Spleen (tissue), 11 donors: ENCODE data around the gene NLK. TPM values are rescaled to one million over a fixed set of nuclear protein-coding genes. Genes with fewer than 3 reads are reported as not detected.
"Not testable (repeated sequence)": the region's sequence is repeated elsewhere in the genome, so short reads cannot be mapped to it uniquely, and the experiment has no call there.

Experiments used
- DNase-seq: peaks from one replicate; pipeline ENCODE4 v3.0.0-alpha.2; 2020
- H3K27ac ChIP-seq, 8 donors: fragments of 200-600 bp; sonication (generic) in 7 of 8; 1 replicate in 4 of 8; 2 replicates in 4 of 8; pipeline versions ENCODE4 v1.5.0 to v1.8.0; 2016 to 2021; ENCODE audit warnings: inconsistent platforms in 4 of 8, mild to moderate bottlenecking in 4 of 8, moderate library complexity in 1 of 8
- H3K27me3 ChIP-seq, 7 donors: fragments of 200-600 bp; sonication (generic) in 6 of 7; replicated peaks in 1 of 7; 1 replicate in 4 of 7; 2 replicates in 3 of 7; pipeline versions ENCODE4 v1.5.0 to v1.8.0; 2016 to 2021; ENCODE audit warnings: inconsistent platforms in 3 of 7, mild to moderate bottlenecking in 1 of 7
- H3K36me3 ChIP-seq, 6 donors: fragments of 200-600 bp; sonication (generic) in 5 of 6; 1 replicate in 4 of 6; 2 replicates in 2 of 6; pipeline versions ENCODE4 v1.5.0 to v1.8.0; 2016 to 2021; ENCODE audit warnings: inconsistent platforms in 2 of 6
- H3K4me1 ChIP-seq, 6 donors: fragments of 200-600 bp; sonication (generic) in 5 of 6; 1 replicate in 3 of 6; 2 replicates in 3 of 6; pipeline versions ENCODE4 v1.5.0 to v1.8.0; 2016 to 2021; ENCODE audit warnings: inconsistent platforms in 3 of 6
- H3K4me3 ChIP-seq, 8 donors: fragments of 200-600 bp; sonication (generic) in 7 of 8; 1 replicate in 4 of 8; 2 replicates in 4 of 8; pipeline versions ENCODE4 v1.5.0 to v1.8.0; 2016 to 2021; ENCODE audit warnings: inconsistent platforms in 4 of 8, mild to moderate bottlenecking in 4 of 8, moderate library complexity in 2 of 8
- H3K9me3 ChIP-seq, 8 donors: fragments of 200-600 bp; sonication (generic) in 7 of 8; 1 replicate in 4 of 8; 2 replicates in 4 of 8; pipeline versions ENCODE4 v1.5.0 to v1.8.0; 2016 to 2021; ENCODE audit warnings: inconsistent platforms in 4 of 8
- POLR2A ChIP-seq, 3 donors: fragments of 450-650 bp; IDR thresholded peaks; one replicate each; pipeline ENCODE4 v1.5.1; 2017; ENCODE audit warnings: antibody characterized with exemption in 3 of 3, mild to moderate bottlenecking in 1 of 3
- POLR2AphosphoS5 ChIP-seq, 3 donors: sonication (generic); formaldehyde crosslinking; IDR thresholded peaks; one replicate each; pipeline ENCODE4 v1.5.1; 2017; ENCODE audit warnings: antibody characterized with exemption in 3 of 3
- WGBS, 5 donors: extraction: QIAGEN DNeasy Blood & Tissue Kit in 3 of 5; methylation state at CpG; one replicate each; pipeline versions ENCODE4 v1.1.5 to v1.1.7; 2013 to 2018; 5-methylcytosine and 5-hydroxymethylcytosine counted together
- intact Hi-C: fragments of 100-400 bp; cut with DNase I; formaldehyde crosslinking; loops from one replicate; pipeline ENCODE4 v1.15.0; 2023; ENCODE audit warnings: low total_unique reads
- polyA plus RNA-seq, 3 donors: library from polyadenylated mRNA; stranded (reverse); fragments of 200-250 nt; gene quantifications; one replicate each; pipeline ENCODE4 v1.2.1, GENCODE V29; 2013
- total RNA-seq, 7 donors: library from RNA; depleted of rRNA in 3 of 7; stranded (reverse); fragments of >200 nt in 3 of 7; fragmentation: NEBNext Ultra II Directional in 4 of 7; extraction: Animal tissue kit (Norgen Biotek cat#: 25700) in 4 of 7; gene quantifications; one replicate each; pipeline versions ENCODE4 v1.1.0 to v1.2.1, GENCODE V29; 2016 to 2021
- TF ChIP-seq, protein P1 (sequence below), 11 experiments: fragments of 200-600 bp in 7 of 11; fragments of 450-650 bp in 4 of 11; sonication (generic) in 4 of 11; IDR thresholded peaks in 8 of 11; conservative IDR thresholded peaks in 3 of 11; 1 replicate in 7 of 11; 2 replicates in 4 of 11; pipeline versions ENCODE4 v1.4.0 to v1.8.0; 2016 to 2021; ENCODE audit warnings: antibody characterized with exemption in 11 of 11, inconsistent platforms in 4 of 11, mild to moderate bottlenecking in 1 of 11
- donor health status: healthy with polysubstance abuse.
- donor health status: DM: no; HTN: no; CAD: no; lungs with moderate emphysema.
- donor health status: DM: no; HTN: no; CAD: no.
- donor health status: Bipolar disorder and iron deficiency.
- donor health status: healthy.
- donor health status: DM: no; HTN: no; CAD: no.
- donor health status: DM: yes; HTN: yes; CAD: no.

The NLK gene
- total and polyA plus RNA-seq, 10 donors, result 12.6 to 49.4 (median 34.3) TPM

DNA sequence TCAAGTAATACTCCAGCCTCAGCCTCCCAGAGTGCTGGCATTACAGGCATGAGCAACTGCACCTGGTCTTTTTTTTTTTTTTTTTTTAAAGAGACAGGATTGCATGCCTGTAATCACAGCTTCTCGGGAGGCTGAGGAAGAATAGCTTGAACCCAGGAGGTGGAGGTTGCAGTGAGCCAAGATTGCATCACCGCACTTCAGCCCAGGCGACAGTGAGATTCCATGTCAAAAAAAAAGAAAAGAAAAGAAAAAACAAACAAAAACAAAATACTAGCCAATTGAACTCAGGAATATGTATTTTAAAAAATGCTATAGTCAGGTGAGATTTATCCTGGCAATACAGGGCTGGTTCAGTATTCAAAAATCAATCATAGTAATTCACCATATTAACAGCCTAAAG, 158.8 kb downstream of the NLK start:
- TF ChIP-seq POLR2A (IDR thresholded peaks at IDR 0.05), result no peak
- TF ChIP-seq, protein P1, sequence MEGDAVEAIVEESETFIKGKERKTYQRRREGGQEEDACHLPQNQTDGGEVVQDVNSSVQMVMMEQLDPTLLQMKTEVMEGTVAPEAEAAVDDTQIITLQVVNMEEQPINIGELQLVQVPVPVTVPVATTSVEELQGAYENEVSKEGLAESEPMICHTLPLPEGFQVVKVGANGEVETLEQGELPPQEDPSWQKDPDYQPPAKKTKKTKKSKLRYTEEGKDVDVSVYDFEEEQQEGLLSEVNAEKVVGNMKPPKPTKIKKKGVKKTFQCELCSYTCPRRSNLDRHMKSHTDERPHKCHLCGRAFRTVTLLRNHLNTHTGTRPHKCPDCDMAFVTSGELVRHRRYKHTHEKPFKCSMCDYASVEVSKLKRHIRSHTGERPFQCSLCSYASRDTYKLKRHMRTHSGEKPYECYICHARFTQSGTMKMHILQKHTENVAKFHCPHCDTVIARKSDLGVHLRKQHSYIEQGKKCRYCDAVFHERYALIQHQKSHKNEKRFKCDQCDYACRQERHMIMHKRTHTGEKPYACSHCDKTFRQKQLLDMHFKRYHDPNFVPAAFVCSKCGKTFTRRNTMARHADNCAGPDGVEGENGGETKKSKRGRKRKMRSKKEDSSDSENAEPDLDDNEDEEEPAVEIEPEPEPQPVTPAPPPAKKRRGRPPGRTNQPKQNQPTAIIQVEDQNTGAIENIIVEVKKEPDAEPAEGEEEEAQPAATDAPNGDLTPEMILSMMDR (IDR thresholded peaks at IDR 0.05 in 8 of 11, conservative IDR thresholded peaks at IDR 0.05 in 3 of 11), result no peak
- no peak overlapping the region for H3K4me3 ChIP-seq
- H3K9me3 ChIP-seq, result no peaks in the 10 kb centered on the region
- no peak overlapping the region for H3K27ac ChIP-seq
- intact Hi-C loops, result no loop called here
- H3K4me1 ChIP-seq, result peaks cover 0 to 5% (median 0%) of the 10 kb centered on the region in 6 donors
- DNase-seq, result no peak
- no peaks in the 10 kb centered on the region for H3K27me3 ChIP-seq
- H3K36me3 ChIP-seq, result peaks cover 0 to 31% (median 5%) of the 10 kb centered on the region in 6 donors
- 68 to 94% (median 86%) methylated on average over 3 of the region's 3 CpGs for WGBS, 5 donors

GRCh38 chr17:28204244-28204643, 161.8 kb downstream of the NLK start:
- no peak overlapping the region for H3K4me3 ChIP-seq
- H3K27me3 ChIP-seq, result no peaks in the 10 kb centered on the region
- intact Hi-C loops, result no loop called here
- H3K9me3 ChIP-seq, result no peaks in the 10 kb centered on the region
- no peak for DNase-seq
- WGBS, 5 donors, result 91 to 97% (median 96%) methylated on average over 3 of the region's 3 CpGs
- no peak overlapping the region for H3K27ac ChIP-seq
- no peaks in the 10 kb centered on the region for H3K4me1 ChIP-seq
- H3K36me3 ChIP-seq, result peaks cover 0 to 2% (median 0%) of the 10 kb centered on the region in 6 donors
- TF ChIP-seq, protein P1 (IDR thresholded peaks at IDR 0.05 in 8 of 11, conservative IDR thresholded peaks at IDR 0.05 in 3 of 11), result no peak
- TF ChIP-seq POLR2AphosphoS5 (IDR thresholded peaks at IDR 0.05), result no peak
- no peak for TF ChIP-seq POLR2A (IDR thresholded peaks at IDR 0.05)

- no peak overlapping the region for H3K4me3 ChIP-seq
- H3K9me3 ChIP-seq, result no peaks in the 10 kb centered on the region
- intact Hi-C loops, result no loop called here
- H3K27ac ChIP-seq, result no peak overlapping the region
- no peaks in the 10 kb centered on the region for H3K36me3 ChIP-seq
- DNase-seq, result no peak
- TF ChIP-seq POLR2A (IDR thresholded peaks at IDR 0.05) (no peak), POLR2AphosphoS5 (IDR thresholded peaks at IDR 0.05) (no peak)
- TF ChIP-seq, protein P1 (IDR thresholded peaks at IDR 0.05 in 8 of 11, conservative IDR thresholded peaks at IDR 0.05 in 3 of 11), result no peak
- H3K4me1 ChIP-seq, result no peaks in the 10 kb centered on the region
- no peaks in the 10 kb centered on the region for H3K27me3 ChIP-seq
- 82 to 87% (median 84%) methylated on average over 1 of the region's 1 CpG for WGBS, 5 donors
Observed at GRCh38 chr17:28204751-28205150, 162.3 kb downstream of the NLK start.

GRCh38 chr17:28206292-28206691, 163.8 kb downstream of the NLK start:
- no peak for DNase-seq
- Histone ChIP-seq H3K36me3 (no peaks in the 10 kb centered on the region), H3K9me3 (peaks cover 0 to 8% (median 0%) of the 10 kb centered on the region in 8 donors), H3K27me3 (no peaks in the 10 kb centered on the region), H3K4me1 (no peaks in the 10 kb centered on the region), H3K27ac (no peak overlapping the region), H3K4me3 (no peak overlapping the region)
- intact Hi-C loops, result no loop called here
- no peak for TF ChIP-seq POLR2A (IDR thresholded peaks at IDR 0.05)

- 90 to 100% (median 94%) methylated on average over 3 to 7 of the region's 7 CpGs for WGBS, 5 donors
- H3K27ac ChIP-seq, result no peak overlapping the region
- TF ChIP-seq POLR2A (IDR thresholded peaks at IDR 0.05), result no peak
- TF ChIP-seq POLR2AphosphoS5 (IDR thresholded peaks at IDR 0.05), result no peak
Observed at GRCh38 chr17:28211811-28212210, 169.3 kb downstream of the NLK start.

GRCh38 chr17:28213578-28213977, 171.1 kb downstream of the NLK start:
- H3K36me3 ChIP-seq, H3K27me3 ChIP-seq, H3K4me1 ChIP-seq, H3K9me3 ChIP-seq, H3K4me3 ChIP-seq, H3K27ac ChIP-seq, DNase-seq, intact Hi-C loops: not testable (repeated sequence)
- WGBS, 5 donors, result 88 to 100% (median 95%) methylated on average over 2 of the region's 2 CpGs

More at GRCh38 chr17:28211811-28212210, 169.3 kb downstream of the NLK start:
- no peaks in the 10 kb centered on the region for H3K27me3 ChIP-seq
- H3K36me3 ChIP-seq, result no peaks in the 10 kb centered on the region
- H3K4me3 ChIP-seq, result no peak overlapping the region
- peaks cover 0 to 9% (median 0%) of the 10 kb centered on the region in 8 donors for H3K9me3 ChIP-seq
- no peak for DNase-seq
- intact Hi-C loops, result no loop called here
- H3K4me1 ChIP-seq, result no peaks in the 10 kb centered on the region
